ENCODE data around the gene CHI3L2. TPM values are rescaled to one million over a fixed set of nuclear protein-coding genes. Genes with fewer than 3 reads are reported as not detected.

CHI3L2 gene
- polyA plus RNA-seq, 1 donor from 2014 or later: not detected

GRCh38 chr1:111209622-111210021 is 17.9 kb upstream of the CHI3L2 start:
- Histone ChIP-seq H3K9me2 (ENCODE audit: insufficient read depth, low read length) (no peaks in the 10 kb centered on the region), H3K27ac (ENCODE audit: low read length) (no peak overlapping the region), H3K27me3 (ENCODE audit: insufficient read depth, low read depth, low read length) (peaks cover 12% of the 10 kb centered on the region), H3F3A (ENCODE audit: insufficient read depth, low read length, poor library complexity, severe bottlenecking) (no peaks in the 10 kb centered on the region), H2AFZ (ENCODE audit: low read depth, low read length) (no peak overlapping the region), H3K36me3 (ENCODE audit: insufficient read depth, low read length) (no peaks in the 10 kb centered on the region), H4K20me1 (ENCODE audit: insufficient read depth) (no peaks in the 10 kb centered on the region), H3K4me3 (ENCODE audit: low read length) (no peak overlapping the region), H3K4me2 (ENCODE audit: low read length) (no peak overlapping the region), H3K9ac (ENCODE audit: low read length) (no peak overlapping the region), H3K9me3 (ENCODE audit: low read length) (no peaks in the 10 kb centered on the region), H3K79me2 (replicated peaks; ENCODE audit: insufficient read depth, low read length) (no peaks in the 10 kb centered on the region)
- no peak for TF ChIP-seq TAF1 (IDR thresholded peaks at IDR 0.05; ENCODE audit: low read depth)
- no peak for TF ChIP-seq CTCF (IDR thresholded peaks at IDR 0.05; ENCODE audit: poor library complexity, severe bottlenecking)
- no peak for TF ChIP-seq EP300 (conservative IDR thresholded peaks at IDR 0.05; ENCODE audit: poor library complexity, severe bottlenecking)
- no peak for TF ChIP-seq EZH2 (IDR thresholded peaks at IDR 0.05; ENCODE audit: borderline replicate concordance, insufficient read depth, low read length, poor library complexity, severe bottlenecking)
- TF ChIP-seq POLR2AphosphoS5 (IDR thresholded peaks at IDR 0.05): no peak
- no peak for TF ChIP-seq MXI1 (conservative IDR thresholded peaks at IDR 0.05; ENCODE audit: poor library complexity, severe bottlenecking)
- no peak for TF ChIP-seq REST (IDR thresholded peaks at IDR 0.05; ENCODE audit: borderline replicate concordance)
- no peak for TF ChIP-seq RAD21 (conservative IDR thresholded peaks at IDR 0.05)
- no peak for TF ChIP-seq SMC3 (conservative IDR thresholded peaks at IDR 0.05; ENCODE audit: poor library complexity)

GRCh38 chr1:111211921-111212320 is 15.6 kb upstream of the CHI3L2 start:
- Histone ChIP-seq H3K9me2 (ENCODE audit: insufficient read depth, low read length) (no peaks in the 10 kb centered on the region), H3K9me3 (ENCODE audit: low read length) (no peaks in the 10 kb centered on the region)
- TF ChIP-seq POLR2AphosphoS5 (IDR thresholded peaks at IDR 0.05) (no peak), RAD21 (conservative IDR thresholded peaks at IDR 0.05) (no peak), TAF1 (IDR thresholded peaks at IDR 0.05; ENCODE audit: low read depth) (no peak), SMC3 (conservative IDR thresholded peaks at IDR 0.05; ENCODE audit: poor library complexity) (no peak), MXI1 (conservative IDR thresholded peaks at IDR 0.05; ENCODE audit: poor library complexity, severe bottlenecking) (no peak), EZH2 (IDR thresholded peaks at IDR 0.05; ENCODE audit: borderline replicate concordance, insufficient read depth, low read length, poor library complexity, severe bottlenecking) (no peak), CTCF (IDR thresholded peaks at IDR 0.05; ENCODE audit: poor library complexity, severe bottlenecking) (no peak), REST (IDR thresholded peaks at IDR 0.05; ENCODE audit: borderline replicate concordance) (no peak), EP300 (conservative IDR thresholded peaks at IDR 0.05; ENCODE audit: poor library complexity, severe bottlenecking) (no peak)

More at GRCh38 chr1:111211921-111212320, 15.6 kb upstream of the CHI3L2 start:
- Histone ChIP-seq H3K27me3 (ENCODE audit: insufficient read depth, low read depth, low read length) (no peaks in the 10 kb centered on the region), H3K9ac (ENCODE audit: low read length) (no peak overlapping the region), H4K20me1 (ENCODE audit: insufficient read depth) (no peaks in the 10 kb centered on the region), H3K4me2 (ENCODE audit: low read length) (no peak overlapping the region), H3K36me3 (ENCODE audit: insufficient read depth, low read length) (no peaks in the 10 kb centered on the region), H3K27ac (ENCODE audit: low read length) (no peak overlapping the region), H3K4me3 (ENCODE audit: low read length) (no peak overlapping the region), H3K79me2 (replicated peaks; ENCODE audit: insufficient read depth, low read length) (no peaks in the 10 kb centered on the region), H3F3A (ENCODE audit: insufficient read depth, low read length, poor library complexity, severe bottlenecking) (no peaks in the 10 kb centered on the region), H2AFZ (ENCODE audit: low read depth, low read length) (no peak overlapping the region)
